SU-DHL-6 (cell line): ENCODE measurements around the gene EAF2.

Experiments used
- H2AFZ ChIP-seq: fragments of 200-600 bp; sonication (generic); 2 replicates; pipeline ENCODE4 v1.6.1; 2014; ENCODE audit warnings: low read depth, mild to moderate bottlenecking, moderate library complexity, mixed read lengths, antibody characterized with exemption, low read length; ENCODE audit not compliant: severe bottlenecking
- H3F3A ChIP-seq: fragments of 200-600 bp; shearing (Covaris generic); 2 replicates; pipeline ENCODE4 v1.6.0; 2016; ENCODE audit warnings: antibody characterized with exemption, mild to moderate bottlenecking; ENCODE audit not compliant: insufficient read depth
- H3K27ac ChIP-seq: fragments of 200-600 bp; sonication (generic); 2 replicates; pipeline ENCODE4 v1.5.1; 2016; ENCODE audit warnings: low read depth, mild to moderate bottlenecking, low read length, moderate library complexity, mixed read lengths
- H3K27me3 ChIP-seq: fragments of 200-600 bp; sonication (generic), shearing (Covaris generic); 2 replicates; pipeline ENCODE4 v1.6.0; 2014; ENCODE audit warnings: mild to moderate bottlenecking, low read length
- H3K36me3 ChIP-seq: fragments of 200-600 bp; sonication (generic); 2 replicates; pipeline ENCODE4 v1.6.1; 2014; ENCODE audit warnings: mild to moderate bottlenecking, low read length, mixed read lengths
- H3K4me2 ChIP-seq: fragments of 300-600, 200-600 bp; shearing (Covaris generic), sonication (generic); 2 replicates; pipeline ENCODE4 v1.6.0; 2014; ENCODE audit warnings: low read length, low read depth, mild to moderate bottlenecking; ENCODE audit not compliant: poor library complexity, severe bottlenecking
- H3K4me3 ChIP-seq: fragments of 200-600 bp; sonication (generic); 2 replicates; pipeline ENCODE4 v1.5.1; 2014; ENCODE audit warnings: antibody characterized with exemption, low read length, mild to moderate bottlenecking, mixed read lengths; ENCODE audit not compliant: insufficient read depth, poor library complexity, severe bottlenecking
- H3K79me2 ChIP-seq: fragments of 200-600 bp; sonication (generic); 2 replicates; pipeline ENCODE4 v1.6.1; 2014; ENCODE audit warnings: mild to moderate bottlenecking, low read length, moderate library complexity; ENCODE audit not compliant: insufficient read depth
- H3K9ac ChIP-seq: fragments of 200-600 bp; sonication (generic); 2 replicates; pipeline ENCODE4 v1.7.0; 2014; ENCODE audit warnings: mild to moderate bottlenecking, low read length
- H3K9me2 ChIP-seq: fragments of 200-600 bp; sonication (generic); replicated peaks from 2 replicates; pipeline ENCODE4 v1.6.1; 2014; ENCODE audit warnings: low read length; ENCODE audit not compliant: insufficient read depth
- H3K9me3 ChIP-seq: fragments of 200-600 bp; sonication (generic); 2 replicates; pipeline ENCODE4 v1.6.1; 2014; ENCODE audit warnings: low read length, mixed read lengths; ENCODE audit not compliant: insufficient read depth
- H4K20me1 ChIP-seq: fragments of 200-600 bp; sonication (generic); 2 replicates; pipeline ENCODE4 v1.6.1; 2014; ENCODE audit warnings: low read depth, mild to moderate bottlenecking, antibody characterized with exemption, low read length, moderate library complexity, mixed read lengths
- EZH2phosphoT487 ChIP-seq: fragments of 200-600 bp; sonication (generic), shearing (Covaris generic); conservative IDR thresholded peaks from 2 replicates; pipeline ENCODE4 v1.6.1; 2018; ENCODE audit warnings: mild to moderate bottlenecking, antibody characterized with exemption, low read length, moderate library complexity, mixed read lengths
- TF ChIP-seq, protein P1 (sequence below): fragments of 200-600 bp; sonication (generic); IDR thresholded peaks from one replicate; pipeline ENCODE4 v1.5.1; 2017; ENCODE audit warnings: antibody characterized with exemption, mild to moderate bottlenecking, low read length, moderate library complexity; ENCODE audit not compliant: insufficient read depth, poor library complexity, severe bottlenecking

EAF2 gene

GRCh38 chr3:121924734-121925133, 89.7 kb downstream of the EAF2 start:
- Histone ChIP-seq H3K27ac (no peak overlapping the region), H3K4me2 (no peak overlapping the region), H3K4me3 (no peak overlapping the region), H3K79me2 (no peaks in the 10 kb centered on the region), H3K9me3 (no peaks in the 10 kb centered on the region), H4K20me1 (no peaks in the 10 kb centered on the region), H2AFZ (no peak overlapping the region), H3F3A (no peaks in the 10 kb centered on the region), H3K36me3 (peaks cover 46% of the 10 kb centered on the region), H3K27me3 (no peaks in the 10 kb centered on the region), H3K9me2 (no peaks in the 10 kb centered on the region), H3K9ac (no peak overlapping the region)
- TF ChIP-seq, protein P1, sequence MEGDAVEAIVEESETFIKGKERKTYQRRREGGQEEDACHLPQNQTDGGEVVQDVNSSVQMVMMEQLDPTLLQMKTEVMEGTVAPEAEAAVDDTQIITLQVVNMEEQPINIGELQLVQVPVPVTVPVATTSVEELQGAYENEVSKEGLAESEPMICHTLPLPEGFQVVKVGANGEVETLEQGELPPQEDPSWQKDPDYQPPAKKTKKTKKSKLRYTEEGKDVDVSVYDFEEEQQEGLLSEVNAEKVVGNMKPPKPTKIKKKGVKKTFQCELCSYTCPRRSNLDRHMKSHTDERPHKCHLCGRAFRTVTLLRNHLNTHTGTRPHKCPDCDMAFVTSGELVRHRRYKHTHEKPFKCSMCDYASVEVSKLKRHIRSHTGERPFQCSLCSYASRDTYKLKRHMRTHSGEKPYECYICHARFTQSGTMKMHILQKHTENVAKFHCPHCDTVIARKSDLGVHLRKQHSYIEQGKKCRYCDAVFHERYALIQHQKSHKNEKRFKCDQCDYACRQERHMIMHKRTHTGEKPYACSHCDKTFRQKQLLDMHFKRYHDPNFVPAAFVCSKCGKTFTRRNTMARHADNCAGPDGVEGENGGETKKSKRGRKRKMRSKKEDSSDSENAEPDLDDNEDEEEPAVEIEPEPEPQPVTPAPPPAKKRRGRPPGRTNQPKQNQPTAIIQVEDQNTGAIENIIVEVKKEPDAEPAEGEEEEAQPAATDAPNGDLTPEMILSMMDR: no peak
- no peak for TF ChIP-seq EZH2phosphoT487

GRCh38 chr3:121926380-121926779, 91.4 kb downstream of the EAF2 start:
- no peak for TF ChIP-seq EZH2phosphoT487
- TF ChIP-seq, protein P1: no peak
- Histone ChIP-seq H3K79me2 (no peaks in the 10 kb centered on the region), H3K27ac (no peak overlapping the region), H3K27me3 (no peaks in the 10 kb centered on the region), H3K9me3 (no peaks in the 10 kb centered on the region), H3K36me3 (peaks cover 54% of the 10 kb centered on the region), H3K4me3 (no peak overlapping the region), H4K20me1 (no peaks in the 10 kb centered on the region), H3K9me2 (no peaks in the 10 kb centered on the region), H3K4me2 (no peak overlapping the region), H2AFZ (no peak overlapping the region), H3K9ac (no peak overlapping the region), H3F3A (no peaks in the 10 kb centered on the region)
